ENCODE data around the gene PFDN6. TPM values are rescaled to one million over a fixed set of nuclear protein-coding genes. Genes with fewer than 3 reads are reported as not detected.

PFDN6 gene
- total RNA-seq, 1 experiment from 2014 or later = 90.5 TPM

GRCh38 chr6:33324125-33324524 is 34.7 kb downstream of the PFDN6 start:
- peak overlapping the region; percentile 86 to 92 for H3K4me3 ChIP-seq (replicated peaks in 1 of 2; ENCODE audit: low read depth in 1 of 2, low read length in 2 of 2)
- H3K9me2 ChIP-seq (ENCODE audit: insufficient read depth) = no peaks in the 10 kb centered on the region
- POLR2A ChIA-PET = no interaction called here
- TF ChIP-seq MAX (IDR thresholded peaks at IDR 0.05) (no peak), CBX3 (IDR thresholded peaks at IDR 0.05; ENCODE audit: low read depth) (no peak), CEBPB (IDR thresholded peaks at IDR 0.05; ENCODE audit: low read depth) (no peak), EZH2 (IDR thresholded peaks at IDR 0.05) (no peak), ATF3 (IDR thresholded peaks at IDR 0.05) (no peak), EGR1 (IDR thresholded peaks at IDR 0.05; ENCODE audit: low read depth) (no peak), ZFX (IDR thresholded peaks at IDR 0.05) (no peak), CTCF (IDR thresholded peaks at IDR 0.05 in 2 of 3, conservative IDR thresholded peaks at IDR 0.05 in 1 of 3; ENCODE audit: borderline replicate concordance in 1 of 3, insufficient read depth in 1 of 3, low read depth in 2 of 3, low read length in 2 of 3) (no peak), SRF (IDR thresholded peaks at IDR 0.05; ENCODE audit: low read depth) (no peak), JUND (IDR thresholded peaks at IDR 0.05) (no peak), FOSL1 (IDR thresholded peaks at IDR 0.05; ENCODE audit: low read depth) (no peak), ELF1 (IDR thresholded peaks at IDR 0.05; ENCODE audit: borderline replicate concordance, low read depth) (no peak)
- RAD21 ChIA-PET (ENCODE audit: low non-redundant PET in 1 of 2, low total read pairs in 2 of 2, uncharacterized antibody in 2 of 2, unreplicated experiment in 2 of 2) = no interaction called here
- H3K4me1 ChIP-seq (ENCODE audit: control insufficient read depth in 1 of 2, insufficient read depth in 2 of 2, low read length in 2 of 2) = peaks cover 19 to 49% of the 10 kb centered on the region in 2 experiments
- H2AFZ ChIP-seq (ENCODE audit: low read depth, low read length, poor library complexity, severe bottlenecking) = no peak overlapping the region
- DNase-seq (ENCODE audit: low read depth, low spot score) (no peak), ATAC-seq (no peak)
- H3K4me2 ChIP-seq (ENCODE audit: low read length) = peak overlapping the region; percentile 100
- intact Hi-C loops (cut with micrococcal nuclease) = no loop called here
- no peaks in the 10 kb centered on the region for H3K27me3 ChIP-seq (ENCODE audit: insufficient read depth, low read length)
- H4K20me1 ChIP-seq (ENCODE audit: insufficient read depth) = no peaks in the 10 kb centered on the region
- peaks cover 17 to 23% of the 10 kb centered on the region in 2 experiments; a peak in 3 of 4 replicates for H3K36me3 ChIP-seq (ENCODE audit: control insufficient read depth in 1 of 2, insufficient read depth in 2 of 2, low read length in 2 of 2)
- CTCF ChIA-PET = no interaction called here
- no peaks in the 10 kb centered on the region for H3K9me3 ChIP-seq (ENCODE audit: control insufficient read depth in 1 of 2, insufficient read depth in 1 of 2, low read depth in 1 of 2, low read length in 2 of 2)
- no peak overlapping the region for H3K27ac ChIP-seq (ENCODE audit: low read depth, low read length)
- peaks cover 36% of the 10 kb centered on the region for H3K79me2 ChIP-seq (ENCODE audit: insufficient read depth, low read length)
- H3K9ac ChIP-seq (ENCODE audit: low read length) = peak overlapping the region; percentile 94
- BruUV-seq (replicated peaks) = no TSS peak
